Thyroid gland (tissue), 4 donors: ENCODE results near the gene ANKRD53. TPM values are rescaled to one million over a fixed set of nuclear protein-coding genes. Genes with fewer than 3 reads are reported as not detected.

Source experiments
- DNase-seq, 2 donors: peaks; one replicate each; pipeline ENCODE4 v3.0.0-alpha.2; 2019
- H3K27ac ChIP-seq, 3 donors: fragments of 200-600 bp; sonication (generic); 1 replicate in 2 of 3; 2 replicates in 1 of 3; pipeline ENCODE4 v1.5.1; 2016 to 2019; ENCODE audit warnings: mild to moderate bottlenecking in 1 of 3, moderate library complexity in 1 of 3
- H3K27me3 ChIP-seq: fragments of 200-600 bp; sonication (generic); one replicate; pipeline ENCODE4 v1.5.1; 2019
- H3K36me3 ChIP-seq, 2 donors: fragments of 200-600 bp; sonication (generic); one replicate each; pipeline ENCODE4 v1.5.1; 2016 to 2019
- H3K4me1 ChIP-seq, 2 donors: fragments of 200-600 bp; sonication (generic); one replicate each; pipeline ENCODE4 v1.5.1; 2017 to 2019
- H3K4me3 ChIP-seq, 3 donors: fragments of 200-600 bp; sonication (generic); replicated peaks in 1 of 3; 1 replicate in 2 of 3; 2 replicates in 1 of 3; pipeline ENCODE4 v1.5.1; 2016; ENCODE audit warnings: mild to moderate bottlenecking in 1 of 3
- H3K9me3 ChIP-seq: fragments of 200-600 bp; sonication (generic); one replicate; pipeline ENCODE4 v1.5.1; 2017
- CTCF ChIP-seq, 6 experiments: fragments of 200-600 bp in 3 of 6; fragments of 450-650 bp in 3 of 6; sonication (generic) in 3 of 6; IDR thresholded peaks; one replicate each; pipeline ENCODE4 v1.5.1; 2016 to 2019; ENCODE audit warnings: antibody characterized with exemption in 6 of 6, mild to moderate bottlenecking in 2 of 6, inconsistent platforms in 1 of 6, moderate library complexity in 1 of 6
- POLR2A ChIP-seq, 2 donors: fragments of 450-650 bp; IDR thresholded peaks; one replicate each; pipeline ENCODE4 v1.6.1; 2017; ENCODE audit warnings: antibody characterized with exemption in 2 of 2, mild to moderate bottlenecking in 2 of 2, moderate library complexity in 1 of 2
- WGBS, 2 donors: methylation state at CpG; one replicate each; pipeline ENCODE4 v1.1.5; 2017; 5-methylcytosine and 5-hydroxymethylcytosine counted together
- intact Hi-C: fragments of 100-400 bp; cut with DNase I; formaldehyde crosslinking; loops from one replicate; pipeline ENCODE4 v1.15.1; 2023
- total RNA-seq, 4 donors: library from RNA; depleted of rRNA; stranded (reverse); fragments of >200 nt; gene quantifications; one replicate each; pipeline ENCODE4 v1.2.3, GENCODE V29; 2016

Gene ANKRD53
- total RNA-seq, 4 donors from 2014 or later = 1.5 to 4.3 (median 2.7) TPM

GRCh38 chr2:70958759-70959158 is 19.7 kb upstream of the ANKRD53 start:
- Histone ChIP-seq H3K27ac (no peak overlapping the region), H3K4me1 (no peaks in the 10 kb centered on the region), H3K27me3 (no peaks in the 10 kb centered on the region), H3K4me3 (no peak overlapping the region), H3K36me3 (no peaks in the 10 kb centered on the region), H3K9me3 (no peaks in the 10 kb centered on the region)
- DNase-seq = no peak
- intact Hi-C loops = no loop called here
- 91 to 95% methylated on average over 5 to 6 of the region's 6 CpGs for WGBS, 2 donors
- no peak for TF ChIP-seq CTCF (IDR thresholded peaks at IDR 0.05)
- TF ChIP-seq POLR2A (IDR thresholded peaks at IDR 0.05) = no peak

- Histone ChIP-seq H3K36me3 (no peaks in the 10 kb centered on the region), H3K9me3 (no peaks in the 10 kb centered on the region), H3K27me3 (no peaks in the 10 kb centered on the region), H3K4me3 (no peak overlapping the region), H3K4me1 (no peaks in the 10 kb centered on the region), H3K27ac (no peak overlapping the region)
- intact Hi-C loops = no loop called here
- TF ChIP-seq CTCF (IDR thresholded peaks at IDR 0.05) (no peak), POLR2A (IDR thresholded peaks at IDR 0.05) (no peak)
- 93 to 94% methylated on average over 9 of the region's 9 CpGs for WGBS, 2 donors
- no peak for DNase-seq
These were observed 19.1 kb upstream of the ANKRD53 start for GRCh38 chr2:70959271-70959761.

- H3K9me3 ChIP-seq = no peaks in the 10 kb centered on the region
- no peak overlapping the region for H3K4me3 ChIP-seq
- H3K27me3 ChIP-seq = no peaks in the 10 kb centered on the region
- WGBS, 2 donors = 86 to 91% methylated on average over 13 to 16 of the region's 17 CpGs
- intact Hi-C loops = loop anchor here (5.0 kb wide), 1 partner anchor 42 kb away; no protein-coding TSS in a partner anchor
- H3K27ac ChIP-seq = no peak overlapping the region
- H3K36me3 ChIP-seq = no peaks in the 10 kb centered on the region
- no peak for TF ChIP-seq CTCF (IDR thresholded peaks at IDR 0.05)
- no peak for TF ChIP-seq POLR2A (IDR thresholded peaks at IDR 0.05)
- no peak for DNase-seq
- H3K4me1 ChIP-seq = peaks cover 0 to 6% of the 10 kb centered on the region in 2 donors
These were observed 18.3 kb upstream of the ANKRD53 start for GRCh38 chr2:70959851-70960832.

- H3K4me1 ChIP-seq = peaks cover 0 to 6% of the 10 kb centered on the region in 2 donors
- DNase-seq = no peak
- no peaks in the 10 kb centered on the region for H3K9me3 ChIP-seq
- H3K36me3 ChIP-seq = no peaks in the 10 kb centered on the region
- intact Hi-C loops = loop anchor here (5.0 kb wide), 1 partner anchor 41 kb away; no protein-coding TSS in a partner anchor
- no peaks in the 10 kb centered on the region for H3K27me3 ChIP-seq
- no peak overlapping the region for H3K27ac ChIP-seq
- TF ChIP-seq CTCF (IDR thresholded peaks at IDR 0.05) (no peak), POLR2A (IDR thresholded peaks at IDR 0.05) (no peak)
- H3K4me3 ChIP-seq = no peak overlapping the region
- 58 to 60% methylated on average over 9 to 14 of the region's 14 CpGs for WGBS, 2 donors
These were observed 17.4 kb upstream of the ANKRD53 start for GRCh38 chr2:70960833-70961647.
